ENCODE measurements around the gene APOM.

The APOM gene

DNA sequence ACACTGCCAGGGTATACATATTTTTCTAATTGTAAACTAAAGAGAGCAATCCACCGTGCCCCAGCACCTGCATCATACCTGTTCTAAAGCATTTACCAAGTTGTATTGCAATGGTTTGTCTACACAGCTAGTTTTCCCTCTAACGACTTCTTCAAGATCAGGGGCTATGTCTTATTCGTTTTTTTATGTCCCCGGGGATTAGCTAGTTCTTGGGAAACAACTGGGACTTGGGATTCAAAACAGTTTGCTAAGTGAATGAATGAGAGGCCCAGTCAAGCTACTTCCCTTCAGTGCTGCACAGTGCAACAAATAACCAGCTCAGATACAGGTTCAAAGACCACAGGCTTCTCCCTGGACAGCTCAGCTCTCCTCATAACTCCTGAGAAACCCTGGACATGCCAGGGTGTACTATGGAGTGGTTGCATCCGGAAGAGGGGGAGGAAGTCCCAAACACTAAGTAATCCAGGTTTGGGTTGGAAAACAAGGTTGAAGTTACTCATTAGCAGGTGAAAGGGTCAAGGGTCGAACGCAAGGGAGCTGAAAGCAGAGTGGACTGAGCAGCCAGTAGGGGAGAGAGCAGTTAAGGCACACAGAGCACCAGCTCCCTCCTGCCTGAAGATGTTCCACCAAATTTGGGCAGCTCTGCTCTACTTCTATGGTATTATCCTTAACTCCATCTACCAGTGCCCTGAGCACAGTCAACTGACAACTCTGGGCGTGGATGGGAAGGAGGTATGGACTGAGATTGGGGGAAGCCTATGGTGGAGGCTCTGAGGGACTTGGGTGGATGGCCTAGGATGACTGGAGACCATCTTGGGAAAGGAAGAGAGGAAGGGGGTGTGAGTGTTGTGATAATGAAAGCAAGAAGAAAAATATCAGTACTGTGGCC lies at the start of gene APOM:
Gene APOM, plus strand, starts transcription at position 546 of the 889 bp plus-strand sequence. Its CDS starts 73 bp downstream, at position 619.
- Histone ChIP-seq H3K36me3 (ENCODE audit: control insufficient read depth in 2 of 2, insufficient read depth in 2 of 2, low read length in 2 of 2) (peaks cover 4 to 31% of the 10 kb centered on the region in 2 donors), H3K9me3 (ENCODE audit: control insufficient read depth in 2 of 2, low read length in 2 of 2) (no peaks in the 10 kb centered on the region), H3K4me3 (ENCODE audit: low read length in 2 of 2) (peak within 1 kb of the TSS in 1 of 2 donors; percentile 42), H3K9ac (ENCODE audit: low read depth in 1 of 2, low read length in 2 of 2) (peak within 1 kb of the TSS in 1 of 2 donors; percentile 5), H3K4me1 (ENCODE audit: control insufficient read depth in 2 of 2, insufficient read depth in 2 of 2, low read length in 2 of 2) (peaks cover 40 to 46% of the 10 kb centered on the region in 2 donors), H3K27ac (ENCODE audit: low read depth in 2 of 2, low read length in 2 of 2) (no peak within 1 kb of the TSS), H3K27me3 (ENCODE audit: control insufficient read depth in 2 of 2, insufficient read depth in 2 of 2, low read length in 2 of 2) (no peaks in the 10 kb centered on the region)

DNA sequence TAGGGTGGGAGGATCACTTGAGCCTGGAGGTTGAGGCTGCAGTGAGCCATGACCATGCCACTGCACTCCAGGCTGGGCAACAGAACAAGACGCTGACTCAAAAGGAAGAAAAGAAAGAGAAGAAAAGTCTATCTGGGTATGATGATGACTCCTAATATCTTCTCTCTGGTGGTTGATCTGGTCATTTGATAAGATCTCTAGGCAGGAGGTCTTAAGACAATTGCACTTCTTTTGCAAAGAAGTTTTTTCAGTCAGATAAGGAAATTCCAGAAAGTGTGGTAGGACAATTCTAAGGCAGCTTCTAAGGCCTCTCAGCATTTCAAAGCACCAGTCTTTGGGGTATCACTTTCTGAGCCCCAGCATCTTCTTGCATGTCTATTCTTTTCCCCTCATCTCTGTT lies 48.4 kb upstream of the APOM start:
- Histone ChIP-seq H3K36me3 (ENCODE audit: control insufficient read depth in 2 of 2, insufficient read depth in 2 of 2, low read length in 2 of 2) (no peaks in the 10 kb centered on the region), H3K9me3 (ENCODE audit: control insufficient read depth in 2 of 2, low read length in 2 of 2) (no peaks in the 10 kb centered on the region), H3K27me3 (ENCODE audit: control insufficient read depth in 2 of 2, insufficient read depth in 2 of 2, low read length in 2 of 2) (no peaks in the 10 kb centered on the region), H3K27ac (ENCODE audit: low read depth in 2 of 2, low read length in 2 of 2) (no peak overlapping the region), H3K9ac (ENCODE audit: low read depth in 1 of 2, low read length in 2 of 2) (no peak overlapping the region), H3K4me1 (ENCODE audit: control insufficient read depth in 2 of 2, insufficient read depth in 2 of 2, low read length in 2 of 2) (no peaks in the 10 kb centered on the region), H3K4me3 (ENCODE audit: low read length in 2 of 2) (no peak overlapping the region)

DNA sequence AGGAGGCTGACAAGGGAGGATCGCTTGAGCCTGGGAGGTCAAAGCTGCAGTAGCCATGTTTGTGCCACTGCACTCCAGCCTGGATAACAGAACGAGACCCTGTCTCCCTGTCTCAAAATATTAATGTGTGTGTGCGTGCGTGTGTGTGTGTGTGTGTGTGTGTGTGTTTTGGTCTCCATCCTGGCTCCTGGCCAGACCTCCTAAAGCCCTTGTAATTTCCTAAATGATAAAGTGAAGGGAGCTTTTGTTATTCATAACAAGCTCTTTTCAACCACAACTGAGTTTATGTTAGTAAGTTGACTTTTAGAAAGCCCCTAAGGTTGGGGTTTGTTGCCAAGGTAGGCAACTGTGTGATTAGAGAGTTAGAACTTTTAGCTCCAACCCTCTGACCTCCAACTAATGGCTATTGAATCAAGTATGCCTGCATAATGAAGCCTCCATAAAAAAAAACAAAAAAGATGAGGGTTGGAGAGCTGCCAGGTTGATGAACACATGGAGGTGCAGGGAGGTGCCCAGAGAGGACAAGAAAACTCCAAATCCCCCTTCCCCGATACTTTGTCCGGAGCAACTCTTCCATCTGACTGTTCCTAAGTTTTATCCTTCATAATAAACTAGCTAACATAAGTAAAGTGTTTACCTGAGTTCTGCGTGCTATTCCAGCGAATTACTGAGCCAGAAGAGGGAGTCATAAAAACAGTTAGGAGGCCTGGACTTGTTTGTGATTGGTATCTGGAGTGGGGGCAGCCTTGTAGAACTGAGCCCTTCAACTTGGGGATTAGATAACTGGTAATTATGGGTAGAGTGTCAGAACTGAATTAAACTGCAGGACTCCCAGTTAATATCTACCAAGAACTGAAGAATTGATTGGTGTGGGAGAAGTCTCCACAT lies 45.9 kb upstream of the APOM start:
- no peaks in the 10 kb centered on the region for H3K27me3 ChIP-seq (ENCODE audit: control insufficient read depth in 2 of 2, insufficient read depth in 2 of 2, low read length in 2 of 2)
- H3K4me1 ChIP-seq (ENCODE audit: control insufficient read depth in 2 of 2, insufficient read depth in 2 of 2, low read length in 2 of 2), result peaks cover 8% of the 10 kb centered on the region in 2 donors
- no peak overlapping the region for H3K27ac ChIP-seq (ENCODE audit: low read depth in 2 of 2, low read length in 2 of 2)
- H3K4me3 ChIP-seq (ENCODE audit: low read length in 2 of 2), result no peak overlapping the region
- H3K36me3 ChIP-seq (ENCODE audit: control insufficient read depth in 2 of 2, insufficient read depth in 2 of 2, low read length in 2 of 2), result no peaks in the 10 kb centered on the region
- no peak overlapping the region for H3K9ac ChIP-seq (ENCODE audit: low read depth in 1 of 2, low read length in 2 of 2)
- no peaks in the 10 kb centered on the region for H3K9me3 ChIP-seq (ENCODE audit: control insufficient read depth in 2 of 2, low read length in 2 of 2)

DNA sequence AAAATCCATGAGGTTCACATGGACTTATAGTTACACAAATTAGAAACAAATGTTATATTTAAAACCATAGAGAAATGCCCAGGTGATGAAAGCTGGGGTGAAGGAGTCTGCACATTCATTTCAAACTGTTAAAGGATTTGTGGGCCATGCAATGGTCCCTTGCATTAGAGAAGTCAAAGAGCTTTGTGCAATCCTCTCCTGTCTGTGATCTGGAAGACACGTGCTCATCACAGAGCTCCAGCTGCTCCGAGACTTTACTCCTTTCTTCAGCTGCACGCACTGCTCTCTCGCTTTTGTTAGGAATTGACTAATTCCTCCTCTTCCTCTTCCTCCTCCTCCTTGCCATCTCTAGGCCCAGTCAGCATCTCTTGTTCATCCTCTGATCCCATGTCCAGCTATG lies 44.7 kb upstream of the APOM start:
- Histone ChIP-seq H3K4me1 (ENCODE audit: control insufficient read depth in 2 of 2, insufficient read depth in 2 of 2, low read length in 2 of 2) (peaks cover 9 to 11% of the 10 kb centered on the region in 2 donors), H3K36me3 (ENCODE audit: control insufficient read depth in 2 of 2, insufficient read depth in 2 of 2, low read length in 2 of 2) (no peaks in the 10 kb centered on the region), H3K4me3 (ENCODE audit: low read length in 2 of 2) (no peak overlapping the region), H3K9ac (ENCODE audit: low read depth in 1 of 2, low read length in 2 of 2) (no peak overlapping the region), H3K27me3 (ENCODE audit: control insufficient read depth in 2 of 2, insufficient read depth in 2 of 2, low read length in 2 of 2) (no peaks in the 10 kb centered on the region), H3K9me3 (ENCODE audit: control insufficient read depth in 2 of 2, low read length in 2 of 2) (no peaks in the 10 kb centered on the region), H3K27ac (ENCODE audit: low read depth in 2 of 2, low read length in 2 of 2) (no peak overlapping the region)

DNA sequence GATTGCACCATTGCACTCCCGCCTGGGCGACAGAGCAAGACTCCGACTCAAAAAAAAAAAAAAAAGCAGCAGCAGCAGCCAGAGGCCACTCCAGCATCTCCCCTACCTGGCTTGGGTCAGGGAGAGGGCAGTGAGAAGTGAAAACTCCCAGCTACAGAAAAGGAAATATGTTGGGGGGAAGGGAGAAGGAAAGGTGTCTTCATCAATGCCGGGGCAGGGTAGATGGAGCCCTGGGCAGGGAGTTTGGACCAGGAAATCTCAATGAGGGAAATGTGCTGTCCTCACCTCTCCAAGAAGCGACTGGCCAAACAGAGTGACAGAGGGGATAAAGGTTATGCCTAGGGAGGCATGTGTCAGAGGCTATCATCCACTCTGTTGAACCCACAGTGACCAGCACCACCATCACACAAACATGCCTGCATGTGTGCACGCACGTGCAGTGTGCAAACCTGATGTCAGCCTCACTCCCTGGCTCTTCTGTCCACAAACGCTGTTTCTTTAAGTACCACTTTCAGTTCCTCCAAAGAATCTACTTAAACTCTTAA lies 41.5 kb upstream of the APOM start:
- peaks cover 9 to 11% of the 10 kb centered on the region in 2 donors for H3K4me1 ChIP-seq (ENCODE audit: control insufficient read depth in 2 of 2, insufficient read depth in 2 of 2, low read length in 2 of 2)
- peak overlapping the region in 1 of 2 donors; percentile 43 for H3K27ac ChIP-seq (ENCODE audit: low read depth in 2 of 2, low read length in 2 of 2)
- H3K36me3 ChIP-seq (ENCODE audit: control insufficient read depth in 2 of 2, insufficient read depth in 2 of 2, low read length in 2 of 2), result no peaks in the 10 kb centered on the region
- no peak overlapping the region for H3K9ac ChIP-seq (ENCODE audit: low read depth in 1 of 2, low read length in 2 of 2)
- no peak overlapping the region for H3K4me3 ChIP-seq (ENCODE audit: low read length in 2 of 2)
- no peaks in the 10 kb centered on the region for H3K9me3 ChIP-seq (ENCODE audit: control insufficient read depth in 2 of 2, low read length in 2 of 2)
- H3K27me3 ChIP-seq (ENCODE audit: control insufficient read depth in 2 of 2, insufficient read depth in 2 of 2, low read length in 2 of 2), result no peaks in the 10 kb centered on the region

DNA sequence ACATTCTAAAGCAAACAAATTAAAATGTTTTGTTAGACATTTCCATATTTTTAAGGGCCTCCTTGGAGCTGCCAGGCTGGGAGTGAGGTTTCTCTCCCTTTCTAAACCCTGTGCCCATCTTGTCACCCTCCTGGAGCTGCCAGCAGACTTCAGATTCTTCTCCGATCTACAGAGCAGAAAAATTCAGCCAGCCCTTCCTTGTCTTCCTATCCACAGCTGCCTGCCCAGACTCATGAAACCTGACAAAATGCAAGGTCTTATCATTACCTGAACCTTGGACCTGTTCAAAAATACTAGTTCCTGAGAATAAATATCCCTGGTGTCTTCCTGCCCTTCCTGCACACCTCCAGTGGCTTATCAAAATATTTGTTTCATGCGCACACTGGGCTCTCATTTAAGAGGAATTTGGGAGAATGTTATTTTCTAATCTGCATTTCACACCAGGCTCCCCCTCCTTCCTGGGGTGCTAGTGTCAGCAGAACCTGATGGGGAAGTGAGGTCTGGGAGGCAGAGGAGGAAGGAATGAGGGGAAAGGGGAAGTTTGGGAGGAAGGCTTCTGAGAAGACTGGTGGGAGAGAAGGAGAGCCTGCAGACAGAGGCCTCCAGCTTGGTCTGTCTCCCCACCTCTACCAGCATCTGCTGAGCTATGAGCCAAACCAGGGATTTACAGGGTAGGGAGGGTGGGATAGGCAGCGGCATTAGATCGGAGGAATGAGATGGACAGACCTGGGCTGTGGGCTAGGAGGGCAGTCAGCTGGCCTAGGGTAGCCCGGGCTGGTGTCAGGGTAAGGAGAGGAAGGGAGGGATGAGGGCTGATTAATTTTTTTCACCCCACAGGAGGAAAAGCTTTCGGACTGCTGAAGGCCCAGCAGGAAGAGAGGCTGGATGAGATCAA lies 40.8 kb upstream of the APOM start, which contains the start of gene AIF1:
Gene AIF1, plus strand, starts transcription at position 551 of the 895 bp plus-strand sequence. Its CDS starts 96 bp downstream, at position 647.
- peak within 1 kb of the TSS in 1 of 2 donors; percentile 43 for H3K27ac ChIP-seq (ENCODE audit: low read depth in 2 of 2, low read length in 2 of 2)

DNA sequence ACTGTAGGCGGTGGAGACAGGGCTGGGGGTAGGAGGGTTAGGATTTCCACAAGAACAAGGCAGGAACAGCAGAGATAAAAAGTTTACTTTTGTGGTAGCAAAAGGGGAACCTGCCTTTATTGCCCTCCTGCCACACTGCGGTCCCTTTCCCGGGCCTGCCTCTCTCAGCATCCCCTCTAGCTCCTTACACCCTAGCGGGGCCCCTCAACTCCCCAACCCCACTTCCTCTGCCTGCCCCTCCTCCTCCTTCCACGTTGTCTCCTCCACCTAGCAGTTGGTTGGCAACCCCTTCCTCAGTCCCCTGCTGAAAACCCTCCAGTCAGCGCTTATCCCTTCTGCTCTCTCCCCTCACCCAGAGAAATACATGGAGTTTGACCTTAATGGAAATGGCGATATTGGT lies 39.9 kb upstream of the APOM start:
- no peaks in the 10 kb centered on the region for H3K27me3 ChIP-seq (ENCODE audit: control insufficient read depth in 2 of 2, insufficient read depth in 2 of 2, low read length in 2 of 2)
- H3K27ac ChIP-seq (ENCODE audit: low read depth in 2 of 2, low read length in 2 of 2), result peak overlapping the region in 1 of 2 donors; percentile 43

More for the DNA sequence above, 40.8 kb upstream of the APOM start, which contains the start of gene AIF1:
- Histone ChIP-seq H3K9ac (ENCODE audit: low read depth in 1 of 2, low read length in 2 of 2) (peak within 1 kb of the TSS in 1 of 2 donors; percentile 14), H3K36me3 (ENCODE audit: control insufficient read depth in 2 of 2, insufficient read depth in 2 of 2, low read length in 2 of 2) (no peaks in the 10 kb centered on the region), H3K27me3 (ENCODE audit: control insufficient read depth in 2 of 2, insufficient read depth in 2 of 2, low read length in 2 of 2) (no peaks in the 10 kb centered on the region), H3K4me1 (ENCODE audit: control insufficient read depth in 2 of 2, insufficient read depth in 2 of 2, low read length in 2 of 2) (peaks cover 9 to 16% of the 10 kb centered on the region in 2 donors), H3K4me3 (ENCODE audit: low read length in 2 of 2) (peak within 1 kb of the TSS in 1 of 2 donors; percentile 41), H3K9me3 (ENCODE audit: control insufficient read depth in 2 of 2, low read length in 2 of 2) (no peaks in the 10 kb centered on the region)

DNA sequence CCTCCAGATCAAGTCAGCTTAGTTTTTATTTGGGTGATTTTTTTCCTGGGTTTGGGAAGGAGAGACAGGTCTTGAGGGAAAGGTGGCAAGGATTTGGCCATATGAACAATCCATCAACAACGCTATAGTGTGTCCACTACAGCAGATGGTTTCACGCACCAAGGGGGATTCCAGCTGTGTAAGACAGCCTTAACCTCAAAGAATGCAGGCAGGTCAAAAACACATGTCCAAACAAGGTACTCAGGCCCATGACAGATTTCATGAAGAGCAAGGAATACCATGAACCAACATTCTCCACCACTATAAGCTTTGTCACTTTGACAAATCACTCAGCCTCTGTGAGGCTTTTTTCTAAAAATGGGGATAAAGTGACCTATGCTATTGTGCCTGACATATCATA lies 38.7 kb upstream of the APOM start:
- H3K4me3 ChIP-seq (ENCODE audit: low read length in 2 of 2), result no peak overlapping the region
- peaks cover 15 to 27% of the 10 kb centered on the region in 2 donors for H3K4me1 ChIP-seq (ENCODE audit: control insufficient read depth in 2 of 2, insufficient read depth in 2 of 2, low read length in 2 of 2)
- H3K9me3 ChIP-seq (ENCODE audit: control insufficient read depth in 2 of 2, low read length in 2 of 2), result no peaks in the 10 kb centered on the region
- no peaks in the 10 kb centered on the region for H3K36me3 ChIP-seq (ENCODE audit: control insufficient read depth in 2 of 2, insufficient read depth in 2 of 2, low read length in 2 of 2)
- no peak overlapping the region for H3K9ac ChIP-seq (ENCODE audit: low read depth in 1 of 2, low read length in 2 of 2)
- no peak overlapping the region for H3K27ac ChIP-seq (ENCODE audit: low read depth in 2 of 2, low read length in 2 of 2)
- H3K27me3 ChIP-seq (ENCODE audit: control insufficient read depth in 2 of 2, insufficient read depth in 2 of 2, low read length in 2 of 2), result no peaks in the 10 kb centered on the region

More for the DNA sequence above, 39.9 kb upstream of the APOM start:
- Histone ChIP-seq H3K36me3 (ENCODE audit: control insufficient read depth in 2 of 2, insufficient read depth in 2 of 2, low read length in 2 of 2) (no peaks in the 10 kb centered on the region), H3K4me1 (ENCODE audit: control insufficient read depth in 2 of 2, insufficient read depth in 2 of 2, low read length in 2 of 2) (peaks cover 9 to 16% of the 10 kb centered on the region in 2 donors), H3K9ac (ENCODE audit: low read depth in 1 of 2, low read length in 2 of 2) (no peak overlapping the region), H3K4me3 (ENCODE audit: low read length in 2 of 2) (peak overlapping the region in 1 of 2 donors; percentile 41), H3K9me3 (ENCODE audit: control insufficient read depth in 2 of 2, low read length in 2 of 2) (no peaks in the 10 kb centered on the region)
